ENCODE data around the gene JADE2. TPM values are rescaled to one million over a fixed set of nuclear protein-coding genes. Genes with fewer than 3 reads are reported as not detected.

Gene JADE2
- total and polyA plus RNA-seq, 2 experiments from 2014 or later = 16.2 to 40.8 TPM

DNA sequence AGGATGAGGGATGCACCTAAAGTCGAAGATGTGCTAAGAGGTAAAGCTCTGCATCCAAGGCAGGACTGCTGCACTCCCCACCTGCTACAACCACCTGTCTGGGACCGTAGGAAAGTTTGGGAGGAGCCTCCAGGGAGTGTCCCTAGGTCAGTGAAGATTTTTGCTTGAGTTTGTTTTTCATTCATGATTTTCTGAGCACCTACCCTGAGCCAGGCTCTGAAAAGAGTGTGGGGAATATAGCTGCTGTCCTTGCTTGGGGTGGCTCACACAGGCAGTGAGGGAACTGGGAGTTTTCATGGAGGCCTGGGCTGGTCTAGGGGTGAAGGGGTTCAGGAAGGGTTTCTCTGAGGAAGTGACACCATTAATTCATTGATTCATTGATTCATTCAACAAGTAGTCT, 58.3 kb downstream of the JADE2 start:
- Histone ChIP-seq H4K20me1 (replicated peaks; ENCODE audit: insufficient read depth) (peaks cover 4% of the 10 kb centered on the region; the same call in 1 of the 2 replicates), H3F3A (replicated peaks; ENCODE audit: low read depth) (peaks cover 8% of the 10 kb centered on the region), H3K4me1 (ENCODE audit: insufficient read depth) (peaks cover 3% of the 10 kb centered on the region; the same call in 1 of the 2 replicates), H3K79me2 (replicated peaks; ENCODE audit: insufficient read depth) (no peaks in the 10 kb centered on the region), H3K27me3 (ENCODE audit: insufficient read depth) (no peaks in the 10 kb centered on the region), H2AFZ (no peak overlapping the region), H3K4me2 (no peak overlapping the region), H3K27ac (ENCODE audit: low read depth) (no peak overlapping the region), H3K36me3 (ENCODE audit: insufficient read depth) (no peaks in the 10 kb centered on the region; the same call in 1 of the 2 replicates), H3K4me3 (no peak overlapping the region), H3K9me2 (ENCODE audit: insufficient read depth) (no peaks in the 10 kb centered on the region)
- peaks cover 14% of the 10 kb centered on the region for H3K27me3 Mint-ChIP-seq (ENCODE audit: insufficient read depth, low read depth, poor library complexity)
- H3K4me1 Mint-ChIP-seq = peaks cover 12% of the 10 kb centered on the region
- no peaks in the 10 kb centered on the region for H3K9me3 Mint-ChIP-seq
- peaks cover 10% of the 10 kb centered on the region for H3K36me3 Mint-ChIP-seq (ENCODE audit: low read depth)
- H3K27ac Mint-ChIP-seq = no peak overlapping the region
- H3K4me3 Mint-ChIP-seq = no peak overlapping the region
- no peak for ATAC-seq
- TF ChIP-seq ZNF114 (CRISPR knock-in tag; IDR thresholded peaks at IDR 0.05) (no peak), CTCF (conservative IDR thresholded peaks at IDR 0.05; ENCODE audit: low read depth in 2 of 2) (no peak), STAT1 (IDR thresholded peaks at IDR 0.05; ENCODE audit: unreplicated experiment) (no peak), EZH2phosphoT487 (IDR thresholded peaks at IDR 0.05; ENCODE audit: unreplicated experiment) (no peak), EZH2 (IDR thresholded peaks at IDR 0.05; ENCODE audit: low read depth, unreplicated experiment) (no peak)
- no peak for DNase-seq (ENCODE audit: low spot score)

DNA sequence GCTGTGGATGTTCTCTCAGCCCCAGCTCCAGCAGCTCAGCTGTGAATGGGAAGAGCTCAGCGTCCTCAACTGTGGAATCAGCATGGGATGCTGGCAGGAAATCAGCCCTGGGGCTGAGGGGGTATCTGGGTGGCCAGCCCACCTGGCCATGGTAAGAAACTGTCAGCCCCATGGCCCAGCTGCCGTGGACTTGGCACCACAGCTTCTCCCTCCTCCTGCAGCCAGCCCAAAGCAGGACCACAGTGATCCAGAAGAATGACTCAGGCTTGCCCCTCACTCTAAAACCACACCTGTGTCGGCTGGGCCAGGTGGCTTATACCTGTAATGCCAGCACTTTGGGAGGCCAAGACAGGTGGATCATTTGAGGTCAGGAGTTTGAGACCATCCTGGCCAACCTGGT, 59.2 kb downstream of the JADE2 start:
- Histone ChIP-seq H4K20me1 (replicated peaks; ENCODE audit: insufficient read depth) (peaks cover 4% of the 10 kb centered on the region; the same call in 1 of the 2 replicates), H3K36me3 (ENCODE audit: insufficient read depth) (no peaks in the 10 kb centered on the region), H3K4me1 (ENCODE audit: insufficient read depth) (peaks cover 3% of the 10 kb centered on the region; the same call in 1 of the 2 replicates), H3K27ac (ENCODE audit: low read depth) (no peak overlapping the region), H3K9me2 (ENCODE audit: insufficient read depth) (no peaks in the 10 kb centered on the region), H3F3A (replicated peaks; ENCODE audit: low read depth) (peaks cover 8% of the 10 kb centered on the region), H3K79me2 (replicated peaks; ENCODE audit: insufficient read depth) (no peaks in the 10 kb centered on the region), H3K4me3 (no peak overlapping the region), H2AFZ (no peak overlapping the region), H3K4me2 (no peak overlapping the region), H3K27me3 (ENCODE audit: insufficient read depth) (no peaks in the 10 kb centered on the region)
- Mint-ChIP-seq H3K27me3 (ENCODE audit: insufficient read depth, low read depth, poor library complexity) (peaks cover 11% of the 10 kb centered on the region), H3K9me3 (no peaks in the 10 kb centered on the region), H3K4me1 (peaks cover 12% of the 10 kb centered on the region), H3K36me3 (ENCODE audit: low read depth) (peaks cover 3% of the 10 kb centered on the region; the same call in 2 of the 3 replicates), H3K27ac (no peak overlapping the region), H3K4me3 (no peak overlapping the region)
- ATAC-seq (no peak), DNase-seq (ENCODE audit: low spot score) (no peak)
- no peak for TF ChIP-seq EZH2phosphoT487 (IDR thresholded peaks at IDR 0.05; ENCODE audit: unreplicated experiment)
- TF ChIP-seq STAT1 (IDR thresholded peaks at IDR 0.05; ENCODE audit: unreplicated experiment) = no peak
- no peak for TF ChIP-seq NANOG (IDR thresholded peaks at IDR 0.05; ENCODE audit: borderline replicate concordance)
- no peak for TF ChIP-seq POLR2AphosphoS5 (IDR thresholded peaks at IDR 0.05; ENCODE audit: low read depth)
- TF ChIP-seq, protein P1, sequence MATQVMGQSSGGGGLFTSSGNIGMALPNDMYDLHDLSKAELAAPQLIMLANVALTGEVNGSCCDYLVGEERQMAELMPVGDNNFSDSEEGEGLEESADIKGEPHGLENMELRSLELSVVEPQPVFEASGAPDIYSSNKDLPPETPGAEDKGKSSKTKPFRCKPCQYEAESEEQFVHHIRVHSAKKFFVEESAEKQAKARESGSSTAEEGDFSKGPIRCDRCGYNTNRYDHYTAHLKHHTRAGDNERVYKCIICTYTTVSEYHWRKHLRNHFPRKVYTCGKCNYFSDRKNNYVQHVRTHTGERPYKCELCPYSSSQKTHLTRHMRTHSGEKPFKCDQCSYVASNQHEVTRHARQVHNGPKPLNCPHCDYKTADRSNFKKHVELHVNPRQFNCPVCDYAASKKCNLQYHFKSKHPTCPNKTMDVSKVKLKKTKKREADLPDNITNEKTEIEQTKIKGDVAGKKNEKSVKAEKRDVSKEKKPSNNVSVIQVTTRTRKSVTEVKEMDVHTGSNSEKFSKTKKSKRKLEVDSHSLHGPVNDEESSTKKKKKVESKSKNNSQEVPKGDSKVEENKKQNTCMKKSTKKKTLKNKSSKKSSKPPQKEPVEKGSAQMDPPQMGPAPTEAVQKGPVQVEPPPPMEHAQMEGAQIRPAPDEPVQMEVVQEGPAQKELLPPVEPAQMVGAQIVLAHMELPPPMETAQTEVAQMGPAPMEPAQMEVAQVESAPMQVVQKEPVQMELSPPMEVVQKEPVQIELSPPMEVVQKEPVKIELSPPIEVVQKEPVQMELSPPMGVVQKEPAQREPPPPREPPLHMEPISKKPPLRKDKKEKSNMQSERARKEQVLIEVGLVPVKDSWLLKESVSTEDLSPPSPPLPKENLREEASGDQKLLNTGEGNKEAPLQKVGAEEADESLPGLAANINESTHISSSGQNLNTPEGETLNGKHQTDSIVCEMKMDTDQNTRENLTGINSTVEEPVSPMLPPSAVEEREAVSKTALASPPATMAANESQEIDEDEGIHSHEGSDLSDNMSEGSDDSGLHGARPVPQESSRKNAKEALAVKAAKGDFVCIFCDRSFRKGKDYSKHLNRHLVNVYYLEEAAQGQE (IDR thresholded peaks at IDR 0.05; ENCODE audit: unreplicated experiment) = no peak
- TF ChIP-seq, protein P2, sequence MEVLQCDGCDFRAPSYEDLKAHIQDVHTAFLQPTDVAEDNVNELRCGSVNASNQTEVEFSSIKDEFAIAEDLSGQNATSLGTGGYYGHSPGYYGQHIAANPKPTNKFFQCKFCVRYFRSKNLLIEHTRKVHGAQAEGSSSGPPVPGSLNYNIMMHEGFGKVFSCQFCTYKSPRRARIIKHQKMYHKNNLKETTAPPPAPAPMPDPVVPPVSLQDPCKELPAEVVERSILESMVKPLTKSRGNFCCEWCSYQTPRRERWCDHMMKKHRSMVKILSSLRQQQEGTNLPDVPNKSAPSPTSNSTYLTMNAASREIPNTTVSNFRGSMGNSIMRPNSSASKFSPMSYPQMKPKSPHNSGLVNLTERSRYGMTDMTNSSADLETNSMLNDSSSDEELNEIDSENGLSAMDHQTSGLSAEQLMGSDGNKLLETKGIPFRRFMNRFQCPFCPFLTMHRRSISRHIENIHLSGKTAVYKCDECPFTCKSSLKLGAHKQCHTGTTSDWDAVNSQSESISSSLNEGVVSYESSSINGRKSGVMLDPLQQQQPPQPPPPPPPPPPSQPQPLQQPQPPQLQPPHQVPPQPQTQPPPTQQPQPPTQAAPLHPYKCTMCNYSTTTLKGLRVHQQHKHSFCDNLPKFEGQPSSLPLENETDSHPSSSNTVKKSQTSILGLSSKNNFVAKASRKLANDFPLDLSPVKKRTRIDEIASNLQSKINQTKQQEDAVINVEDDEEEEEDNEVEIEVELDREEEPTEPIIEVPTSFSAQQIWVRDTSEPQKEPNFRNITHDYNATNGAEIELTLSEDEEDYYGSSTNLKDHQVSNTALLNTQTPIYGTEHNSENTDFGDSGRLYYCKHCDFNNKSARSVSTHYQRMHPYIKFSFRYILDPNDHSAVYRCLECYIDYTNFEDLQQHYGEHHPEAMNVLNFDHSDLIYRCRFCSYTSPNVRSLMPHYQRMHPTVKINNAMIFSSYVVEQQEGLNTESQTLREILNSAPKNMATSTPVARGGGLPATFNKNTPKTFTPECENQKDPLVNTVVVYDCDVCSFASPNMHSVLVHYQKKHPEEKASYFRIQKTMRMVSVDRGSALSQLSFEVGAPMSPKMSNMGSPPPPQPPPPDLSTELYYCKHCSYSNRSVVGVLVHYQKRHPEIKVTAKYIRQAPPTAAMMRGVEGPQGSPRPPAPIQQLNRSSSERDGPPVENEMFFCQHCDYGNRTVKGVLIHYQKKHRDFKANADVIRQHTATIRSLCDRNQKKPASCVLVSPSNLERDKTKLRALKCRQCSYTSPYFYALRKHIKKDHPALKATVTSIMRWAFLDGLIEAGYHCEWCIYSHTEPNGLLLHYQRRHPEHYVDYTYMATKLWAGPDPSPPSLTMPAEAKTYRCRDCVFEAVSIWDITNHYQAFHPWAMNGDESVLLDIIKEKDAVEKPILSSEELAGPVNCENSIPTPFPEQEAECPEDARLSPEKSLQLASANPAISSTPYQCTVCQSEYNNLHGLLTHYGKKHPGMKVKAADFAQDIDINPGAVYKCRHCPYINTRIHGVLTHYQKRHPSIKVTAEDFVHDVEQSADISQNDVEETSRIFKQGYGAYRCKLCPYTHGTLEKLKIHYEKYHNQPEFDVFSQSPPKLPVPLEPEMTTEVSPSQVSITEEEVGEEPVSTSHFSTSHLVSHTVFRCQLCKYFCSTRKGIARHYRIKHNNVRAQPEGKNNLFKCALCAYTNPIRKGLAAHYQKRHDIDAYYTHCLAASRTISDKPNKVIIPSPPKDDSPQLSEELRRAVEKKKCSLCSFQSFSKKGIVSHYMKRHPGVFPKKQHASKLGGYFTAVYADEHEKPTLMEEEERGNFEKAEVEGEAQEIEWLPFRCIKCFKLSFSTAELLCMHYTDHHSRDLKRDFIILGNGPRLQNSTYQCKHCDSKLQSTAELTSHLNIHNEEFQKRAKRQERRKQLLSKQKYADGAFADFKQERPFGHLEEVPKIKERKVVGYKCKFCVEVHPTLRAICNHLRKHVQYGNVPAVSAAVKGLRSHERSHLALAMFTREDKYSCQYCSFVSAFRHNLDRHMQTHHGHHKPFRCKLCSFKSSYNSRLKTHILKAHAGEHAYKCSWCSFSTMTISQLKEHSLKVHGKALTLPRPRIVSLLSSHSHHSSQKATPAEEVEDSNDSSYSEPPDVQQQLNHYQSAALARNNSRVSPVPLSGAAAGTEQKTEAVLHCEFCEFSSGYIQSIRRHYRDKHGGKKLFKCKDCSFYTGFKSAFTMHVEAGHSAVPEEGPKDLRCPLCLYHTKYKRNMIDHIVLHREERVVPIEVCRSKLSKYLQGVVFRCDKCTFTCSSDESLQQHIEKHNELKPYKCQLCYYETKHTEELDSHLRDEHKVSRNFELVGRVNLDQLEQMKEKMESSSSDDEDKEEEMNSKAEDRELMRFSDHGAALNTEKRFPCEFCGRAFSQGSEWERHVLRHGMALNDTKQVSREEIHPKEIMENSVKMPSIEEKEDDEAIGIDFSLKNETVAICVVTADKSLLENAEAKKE (CRISPR knock-in tag; IDR thresholded peaks at IDR 0.05) = no peak
- no peak for TF ChIP-seq EZH2 (IDR thresholded peaks at IDR 0.05; ENCODE audit: low read depth, unreplicated experiment)
- no peak for TF ChIP-seq ZNF331 (CRISPR knock-in tag; IDR thresholded peaks at IDR 0.05; ENCODE audit: low read depth)
- no peak for TF ChIP-seq ZNF114 (CRISPR knock-in tag; IDR thresholded peaks at IDR 0.05)

Measured in GM23338 (cell line).